Stimulated activated CD8-positive, alpha-beta memory T cell treated with anti-CD3 and anti-CD28 coated beads, Interleukin-12 subunit alpha, Interleukin-12 subunit beta, amount 100 ng/mL, for 24 hours (primary cell): ENCODE measurements around the gene PRKCE.

ENCODE experiments used
- DNase-seq: peaks from one replicate; pipeline ENCODE4 v3.0.0-alpha.2; 2020; ENCODE audit errors: extremely low read depth

Gene PRKCE

DNA sequence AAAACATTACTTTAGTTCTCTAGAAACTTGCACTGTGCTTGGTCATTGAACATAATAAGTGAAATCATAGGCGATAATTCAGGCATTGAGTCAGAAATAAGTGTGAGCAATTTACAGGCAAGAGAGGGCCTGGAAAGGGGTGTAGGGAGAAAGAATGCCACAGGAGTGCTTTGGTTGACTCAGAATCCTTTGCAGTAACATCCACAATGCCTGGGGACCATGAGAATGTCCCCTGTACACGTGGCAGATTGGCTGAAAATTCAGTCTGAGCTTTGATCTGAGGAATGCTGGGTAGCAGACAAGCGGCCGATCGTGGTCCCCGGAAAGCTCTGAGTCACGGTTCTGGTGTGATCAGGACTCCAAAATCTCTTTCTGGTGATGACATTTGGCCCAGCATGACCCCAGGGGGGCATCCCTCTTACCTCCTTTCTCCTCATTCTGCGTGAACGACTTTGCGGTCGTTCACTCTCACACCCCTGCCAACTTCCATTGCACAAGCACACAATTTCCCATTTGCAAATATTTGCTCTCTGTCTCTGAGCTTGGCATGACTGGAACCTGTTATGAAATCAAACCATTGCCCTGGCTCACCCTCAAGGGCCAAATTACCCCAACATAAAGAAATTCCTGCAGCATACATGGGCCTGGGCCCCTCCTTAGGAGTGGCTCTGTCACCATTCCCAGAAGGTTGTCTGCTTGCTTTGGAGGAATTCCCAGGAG lies 340.7 kb downstream of the PRKCE start:
- no peak for DNase-seq

- no peak for DNase-seq
Observed at GRCh38 chr2:45992741-45993475, 341.4 kb downstream of the PRKCE start.

GRCh38 chr2:45993476-45993991 lies 342.1 kb downstream of the PRKCE start:
- peak; percentile 7 for DNase-seq

GRCh38 chr2:45994060-45994459 lies 342.6 kb downstream of the PRKCE start:
- DNase-seq: no peak

DNA sequence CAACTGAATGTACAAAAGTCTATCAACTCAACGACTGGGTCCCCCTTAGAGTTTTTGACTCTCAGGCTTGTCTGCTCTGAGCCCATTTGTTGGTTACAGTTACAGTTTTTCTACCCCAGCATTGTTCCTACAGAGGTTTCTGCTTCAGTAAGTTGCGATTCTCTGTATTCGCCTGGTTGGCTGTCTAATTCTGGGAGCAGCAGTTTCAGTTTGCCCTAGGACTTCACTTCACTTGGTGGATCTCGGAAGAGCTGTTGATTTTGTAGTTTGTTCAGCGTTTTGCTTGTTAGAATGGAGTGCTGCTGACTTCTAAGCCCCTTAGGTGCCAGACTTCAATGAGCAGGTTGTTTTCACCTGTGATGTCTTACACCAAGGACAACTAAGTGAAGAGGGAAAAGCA lies 349.2 kb downstream of the PRKCE start:
- DNase-seq: no peak

GRCh38 chr2:46001290-46001689 lies 349.8 kb downstream of the PRKCE start:
- DNase-seq: no peak

GRCh38 chr2:46001741-46002506 lies 350.4 kb downstream of the PRKCE start:
- DNase-seq: no peak

GRCh38 chr2:46002507-46002883 lies 351.0 kb downstream of the PRKCE start:
- no peak for DNase-seq

DNA sequence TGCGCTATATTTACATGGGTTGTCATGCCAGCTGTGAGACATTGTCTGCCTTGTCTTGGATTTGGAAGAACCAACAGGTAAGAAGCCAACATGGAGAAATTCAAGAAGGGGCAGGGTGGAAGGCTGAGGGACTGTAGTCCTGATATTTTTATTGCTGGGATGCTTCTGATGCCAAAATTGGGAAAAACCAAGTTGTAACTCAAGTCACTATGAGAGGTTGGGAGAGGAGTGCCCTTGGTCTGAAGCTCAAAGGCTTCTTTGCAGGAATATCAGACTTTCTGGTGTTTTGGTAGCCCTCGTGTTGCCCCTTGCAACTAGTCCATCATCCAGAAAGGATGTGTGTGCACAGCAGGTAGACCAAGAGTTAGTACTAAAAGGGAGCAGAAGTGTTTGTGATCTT lies 351.5 kb downstream of the PRKCE start:
- no peak for DNase-seq

- no peak for DNase-seq
Observed at GRCh38 chr2:46003903-46004473, 352.5 kb downstream of the PRKCE start.

DNA sequence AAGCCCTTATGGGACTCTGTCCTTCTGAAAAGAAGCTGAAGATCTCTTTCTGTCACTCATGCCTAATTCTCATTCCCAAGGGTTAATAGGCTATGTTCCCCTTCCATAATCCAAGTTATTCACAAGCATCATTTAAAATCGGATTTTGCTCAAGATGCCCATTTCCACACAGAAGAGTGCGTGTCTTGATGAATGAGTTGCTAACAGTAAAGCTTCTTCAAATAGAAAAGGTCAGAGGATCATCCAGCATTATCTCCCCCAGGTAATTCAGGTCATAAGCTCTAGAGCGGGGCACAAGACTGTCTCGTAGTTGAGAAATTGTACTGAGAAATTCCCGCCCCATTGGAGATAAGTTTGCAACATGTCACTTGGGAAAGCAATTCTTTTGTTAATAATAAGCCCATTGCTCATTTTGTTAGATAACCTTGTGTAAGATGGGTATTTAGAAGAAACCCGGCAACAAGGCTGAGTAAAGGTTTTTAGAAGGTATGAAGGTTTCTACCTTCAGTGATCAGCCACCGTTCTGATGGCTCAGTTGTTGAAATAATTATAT lies 355.1 kb downstream of the PRKCE start:
- no peak for DNase-seq

DNA sequence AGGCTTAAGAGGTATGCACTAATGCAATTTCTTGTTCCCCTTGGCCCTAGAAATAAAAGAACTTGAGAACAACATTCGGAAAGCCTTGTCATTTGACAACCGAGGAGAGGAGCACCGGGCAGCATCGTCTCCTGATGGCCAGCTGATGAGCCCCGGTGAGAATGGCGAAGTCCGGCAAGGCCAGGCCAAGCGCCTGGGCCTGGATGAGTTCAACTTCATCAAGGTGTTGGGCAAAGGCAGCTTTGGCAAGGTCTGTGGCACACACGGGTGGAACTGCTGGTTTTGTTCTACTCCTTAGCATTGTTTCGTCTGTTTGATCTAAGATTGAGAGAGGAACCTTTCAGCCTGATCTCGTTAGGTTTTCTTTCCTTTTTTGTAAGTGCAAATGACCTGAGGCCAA lies 355.9 kb downstream of the PRKCE start:
- DNase-seq: no peak

DNA sequence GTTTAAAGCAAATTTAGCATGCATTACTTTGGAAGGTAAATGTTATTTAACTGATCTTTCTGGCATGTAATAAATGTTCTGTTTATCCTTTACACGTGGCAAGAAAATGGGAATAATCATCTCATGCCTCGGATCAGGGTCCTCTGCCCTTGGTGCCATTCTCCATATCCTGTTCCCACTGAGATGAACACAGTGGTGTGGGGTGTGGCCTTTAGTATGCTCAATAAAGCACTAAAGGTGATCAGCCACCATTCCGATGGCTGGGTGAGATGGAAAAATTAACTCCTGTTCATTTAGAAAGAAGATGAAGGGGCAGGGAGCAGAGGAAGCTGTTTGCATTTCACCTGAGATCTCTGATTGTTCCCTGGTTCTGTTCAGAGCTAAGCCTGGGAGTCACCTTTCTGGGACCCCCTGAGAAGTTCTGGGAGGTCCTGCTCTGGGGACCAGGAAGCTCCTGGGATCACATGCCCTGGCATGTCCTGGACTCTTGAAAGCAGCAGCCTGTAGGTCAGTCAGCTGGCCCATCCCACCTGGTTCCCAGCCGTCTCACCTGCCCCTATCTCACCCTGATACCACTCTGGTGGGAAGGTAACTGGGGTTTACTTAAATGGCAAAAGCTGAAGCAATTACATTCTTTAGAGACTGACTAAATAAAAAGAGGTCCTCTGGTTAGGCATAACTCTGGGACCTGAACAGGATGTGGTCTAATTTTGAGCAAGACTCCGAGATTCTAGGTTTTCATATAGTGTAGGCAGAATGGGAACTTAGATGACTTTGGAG lies 356.8 kb downstream of the PRKCE start:
- no peak for DNase-seq

DNA sequence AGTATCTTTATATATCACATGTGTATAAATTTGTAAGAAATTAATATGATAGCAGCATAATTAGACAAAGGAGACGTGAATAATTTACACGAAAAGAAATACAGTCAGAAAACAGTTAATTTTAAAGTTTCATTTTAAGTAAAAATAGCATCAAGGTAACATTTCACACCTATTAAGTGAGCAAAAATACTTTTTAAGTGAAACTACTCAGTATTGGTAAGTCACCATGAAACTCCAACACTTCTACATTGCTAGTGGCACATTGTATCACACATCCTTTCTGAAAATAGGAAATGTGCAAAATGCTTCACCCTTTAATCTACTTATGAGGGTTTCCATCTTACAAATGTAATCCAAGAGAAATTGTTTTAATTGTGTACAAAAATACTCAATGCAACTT lies 357.8 kb downstream of the PRKCE start:
- no peak for DNase-seq

DNA sequence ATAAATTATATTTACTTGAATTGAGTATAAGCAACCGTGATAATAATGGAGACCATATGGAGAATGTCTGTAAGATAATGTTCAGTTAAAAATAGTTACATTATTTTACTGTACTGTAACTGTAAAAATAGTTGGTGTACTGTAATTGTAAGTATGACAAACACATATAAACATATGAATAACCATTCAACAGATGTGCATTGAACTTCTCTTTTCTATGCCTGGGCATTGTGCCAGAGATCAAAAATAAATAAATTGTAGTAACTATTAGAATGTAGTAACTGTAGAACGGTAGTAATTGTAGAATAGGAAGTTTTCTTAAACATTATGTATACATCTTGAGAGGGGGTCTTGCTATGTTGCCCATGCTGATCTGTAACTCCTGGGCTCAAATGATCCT lies 358.3 kb downstream of the PRKCE start:
- DNase-seq: no peak

GRCh38 chr2:46010223-46010924 lies 358.9 kb downstream of the PRKCE start:
- no peak for DNase-seq

DNA sequence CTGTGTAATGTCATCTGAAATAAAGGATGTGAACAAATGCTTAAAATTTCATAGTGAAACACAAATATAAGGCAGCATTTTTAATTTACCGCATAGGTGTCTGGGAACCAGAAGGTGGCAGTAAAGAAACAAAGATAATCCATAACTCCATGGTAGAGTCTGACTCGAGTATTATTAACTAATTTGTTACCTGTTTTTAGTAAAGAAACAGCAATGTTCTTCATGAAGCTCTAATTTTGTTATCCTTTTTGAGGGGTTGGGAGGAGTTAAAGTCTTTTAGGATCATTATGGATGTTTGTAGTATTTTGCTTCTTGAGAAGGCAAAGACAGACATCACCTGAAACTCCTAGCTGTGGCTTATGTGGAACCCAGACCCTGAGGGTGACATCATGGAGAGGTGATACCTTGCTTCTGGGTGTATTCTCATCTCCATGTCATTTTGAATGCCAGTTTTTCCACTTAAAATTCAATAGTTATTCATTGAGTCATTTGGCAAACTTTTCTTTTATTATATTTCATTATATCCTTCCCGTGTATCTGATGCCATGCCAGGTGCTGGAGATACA lies 359.5 kb downstream of the PRKCE start:
- no peak for DNase-seq

DNA sequence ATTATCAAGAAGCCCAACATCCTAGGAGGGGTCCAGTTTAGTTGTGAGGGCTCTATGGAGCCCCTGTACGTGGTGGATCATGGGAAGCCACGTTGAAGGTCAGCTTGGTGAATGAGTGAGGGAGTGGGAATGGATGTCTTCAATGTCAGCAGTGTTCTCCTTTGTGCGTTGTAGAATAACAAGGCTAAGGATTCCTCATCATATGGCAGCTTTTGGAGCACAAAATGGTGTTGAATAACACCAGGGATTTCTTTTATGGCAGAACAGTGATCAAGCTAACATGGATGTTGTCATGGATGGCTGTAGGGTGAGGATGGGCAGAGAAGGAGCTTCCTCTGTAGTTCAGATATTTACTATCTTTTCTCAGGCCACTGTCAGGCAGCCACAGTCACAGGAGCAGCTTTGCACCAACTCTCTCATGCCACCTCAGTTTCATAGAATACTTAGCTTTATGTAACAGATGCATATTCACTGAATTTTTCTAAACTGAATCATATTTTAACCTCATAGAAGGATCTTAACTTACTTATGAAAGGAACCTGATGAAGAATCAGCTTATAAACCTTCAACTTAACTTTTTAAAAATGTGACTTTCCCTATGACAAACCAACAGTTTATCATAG lies 361.3 kb downstream of the PRKCE start:
- no peak for DNase-seq

GRCh38 chr2:46013726-46014125 lies 362.3 kb downstream of the PRKCE start:
- no peak for DNase-seq
